ENCODE data around the gene ADCY1.

The ADCY1 gene

DNA sequence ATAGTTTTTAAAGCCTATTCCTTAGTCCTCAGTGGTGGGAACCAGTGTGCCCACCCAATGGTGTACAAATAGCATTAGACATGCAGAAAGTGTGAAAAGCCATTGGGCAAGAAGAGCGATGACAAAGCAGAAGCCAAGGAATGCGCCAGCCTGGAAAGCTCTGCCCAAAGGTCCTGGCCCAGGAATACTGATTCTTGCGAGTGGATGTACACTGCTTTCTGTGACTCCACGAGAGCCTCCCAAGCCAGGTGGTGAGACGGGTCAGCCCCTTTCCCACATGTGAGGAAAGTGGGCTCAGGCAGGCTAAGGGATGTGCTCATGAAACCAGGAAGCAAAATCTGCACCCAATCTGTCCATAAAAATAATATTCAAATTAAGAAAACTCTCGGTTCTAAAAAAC lies 106.6 kb downstream of the ADCY1 start:
- DNase-seq = no peak

- no peak for DNase-seq
Measured at GRCh38 chr7:45681596-45682357, 107.6 kb downstream of the ADCY1 start.

GRCh38 chr7:45682358-45682735 lies 108.2 kb downstream of the ADCY1 start:
- no peak for DNase-seq

- no peak for DNase-seq
Measured at GRCh38 chr7:45682836-45683555, 108.8 kb downstream of the ADCY1 start.

DNA sequence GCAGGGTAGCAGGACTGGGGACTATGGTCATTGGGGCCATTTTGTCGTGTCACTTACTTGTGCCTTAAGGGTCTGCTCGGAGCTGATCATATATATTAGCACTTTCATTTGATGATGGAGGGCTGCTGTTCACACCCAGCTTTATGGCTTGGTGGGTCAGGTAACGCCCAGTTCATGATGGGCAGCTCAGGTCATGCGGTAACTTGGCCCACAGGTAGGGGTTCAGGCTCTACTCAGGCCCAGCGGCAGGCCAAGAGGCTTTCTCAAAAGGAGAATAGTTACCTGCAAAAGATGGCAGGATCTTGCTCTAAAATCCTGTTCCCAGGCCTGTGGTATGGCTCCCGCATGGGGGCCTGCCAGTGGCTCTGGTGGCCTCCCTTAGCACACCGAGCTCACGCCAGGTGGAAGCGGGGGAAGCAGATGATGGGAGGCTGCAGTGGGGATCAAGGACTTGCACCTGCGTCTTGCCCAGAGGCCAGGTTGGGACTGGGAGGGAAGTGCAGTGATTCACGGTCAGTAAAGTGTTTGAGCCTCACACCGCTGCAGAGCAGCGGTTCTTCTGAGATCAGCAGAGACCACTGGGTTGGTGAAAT lies 109.5 kb downstream of the ADCY1 start:
- DNase-seq = no peak

GRCh38 chr7:45684910-45685618 lies 110.9 kb downstream of the ADCY1 start:
- no peak for DNase-seq

GRCh38 chr7:45685619-45686240 lies 111.6 kb downstream of the ADCY1 start:
- DNase-seq = no peak

GRCh38 chr7:45686441-45687184 lies 112.4 kb downstream of the ADCY1 start:
- no peak for DNase-seq

- DNase-seq = no peak
Measured at GRCh38 chr7:45687185-45687560, 113.0 kb downstream of the ADCY1 start.

GRCh38 chr7:45687721-45688120 lies 113.6 kb downstream of the ADCY1 start:
- no peak for DNase-seq

DNA sequence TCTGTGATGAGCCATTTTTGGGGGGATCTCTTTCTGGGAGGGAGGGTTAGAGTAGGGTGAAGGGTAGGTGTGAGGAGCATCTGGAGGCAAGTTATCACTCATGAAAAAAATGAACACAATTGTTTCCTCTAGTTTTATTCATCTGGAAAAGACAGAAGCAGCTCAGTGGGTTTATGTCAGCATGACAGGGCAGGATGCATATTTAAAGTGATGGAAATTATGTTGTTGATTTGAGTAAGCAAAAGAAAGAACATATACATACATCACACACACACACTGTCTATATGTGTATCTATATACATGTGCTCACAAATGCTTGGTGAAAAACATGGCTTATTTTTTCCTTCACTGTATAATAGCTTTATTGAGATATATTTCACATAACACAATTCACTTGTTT lies 114.2 kb downstream of the ADCY1 start:
- DNase-seq = no peak

GRCh38 chr7:45689011-45689796 lies 115.0 kb downstream of the ADCY1 start:
- no peak for DNase-seq

- DNase-seq = no peak
Measured at GRCh38 chr7:45689797-45690761, 115.9 kb downstream of the ADCY1 start.

- DNase-seq = no peak
Measured at GRCh38 chr7:45690762-45691150, 116.6 kb downstream of the ADCY1 start.

GRCh38 chr7:45691155-45691656 lies 117.0 kb downstream of the ADCY1 start:
- no peak for DNase-seq

DNA sequence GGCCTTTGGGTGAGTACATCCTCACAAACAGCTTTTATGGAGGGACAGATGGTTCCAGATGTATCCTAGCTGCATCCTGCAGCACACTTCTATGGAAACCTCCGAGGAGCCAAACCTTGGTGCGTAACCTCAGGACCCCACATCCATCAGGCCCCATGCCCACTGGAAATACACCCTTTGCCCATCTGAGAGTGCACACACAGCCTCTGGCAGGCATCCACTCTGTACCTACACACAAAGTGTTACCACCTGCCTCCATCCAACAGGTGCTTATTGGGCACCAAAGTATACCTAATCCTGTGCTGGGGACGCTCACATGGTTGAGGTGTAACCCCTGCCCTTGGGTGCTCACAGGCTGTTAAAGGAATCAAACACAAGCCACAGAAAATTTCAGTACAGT lies 117.9 kb downstream of the ADCY1 start:
- DNase-seq = no peak

- no peak for DNase-seq
Measured at GRCh38 chr7:45695249-45695995, 121.3 kb downstream of the ADCY1 start.

- DNase-seq = no peak
Measured at GRCh38 chr7:45696476-45696875, 122.3 kb downstream of the ADCY1 start.

DNA sequence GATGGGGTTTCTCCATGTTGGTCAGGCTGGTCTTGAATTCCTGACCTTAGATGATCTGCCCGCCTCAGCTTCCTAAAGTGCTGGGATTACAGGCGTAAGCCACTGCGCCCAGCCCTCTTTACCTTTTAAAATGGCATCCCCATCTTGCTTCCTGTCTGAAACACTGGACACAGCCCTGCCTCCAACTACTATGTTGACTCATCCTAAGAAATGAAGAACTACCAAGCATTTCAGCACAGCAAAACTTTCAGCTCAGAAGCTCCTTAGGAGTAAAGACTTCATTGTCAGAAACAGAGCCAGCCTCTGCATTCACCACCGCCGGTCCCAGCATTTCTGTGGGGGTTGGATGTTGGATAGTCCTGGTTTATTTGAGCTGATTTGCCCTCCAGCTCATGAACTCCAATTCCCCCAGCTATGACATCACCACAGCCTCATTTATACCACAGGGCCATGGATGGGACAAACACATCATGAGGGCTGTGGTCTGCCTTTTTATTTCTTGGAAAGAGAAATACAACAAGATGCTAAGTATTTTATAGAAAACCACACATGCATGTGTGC lies 123.5 kb downstream of the ADCY1 start:
- no peak for DNase-seq
